NOMO-1 treated with dmso at 0.1 percent for 144 hours (cell line): Measurements from ENCODE around the gene ZNF407.
"Not testable (repeated sequence)": the region's sequence is repeated elsewhere in the genome, so short reads cannot be mapped to it uniquely, and the experiment has no call there.

Experiments
- DNase-seq: peaks from one replicate; lab custom pipeline; 2025; ENCODE audit not compliant: unreplicated experiment; lab: John Stamatoyannopoulos, UW

The ZNF407 gene

GRCh38 chr18:75066021-75066880 lies 468.6 kb downstream of the ZNF407 start:
- DNase-seq, result no peak

- peak; percentile 20 for DNase-seq
Observed at GRCh38 chr18:75066936-75067335, 469.3 kb downstream of the ZNF407 start.

GRCh38 chr18:75067996-75068645 lies 470.5 kb downstream of the ZNF407 start:
- DNase-seq, result no peak

- no peak for DNase-seq
Observed at GRCh38 chr18:75068682-75069435, 471.2 kb downstream of the ZNF407 start.

DNA sequence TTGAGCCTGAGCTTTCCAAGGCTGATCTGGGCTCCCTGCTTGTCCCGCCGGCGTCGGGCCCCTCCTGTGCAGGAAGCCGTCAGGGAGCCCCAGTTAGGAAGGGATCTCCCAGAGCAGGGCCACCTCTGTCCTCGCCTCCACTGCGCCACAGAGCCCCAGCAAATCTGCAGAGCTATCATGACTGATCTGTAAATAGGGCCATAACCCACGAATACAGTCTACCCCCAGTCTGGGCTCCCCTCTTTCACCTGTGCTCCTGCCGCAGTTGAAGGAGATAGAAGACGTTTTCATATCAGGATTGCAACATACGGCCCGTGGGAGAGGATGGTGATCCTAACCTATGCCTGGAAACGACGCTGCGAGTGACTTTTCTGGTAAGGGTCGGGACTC lies 472.6 kb downstream of the ZNF407 start:
- DNase-seq, result no peak

GRCh38 chr18:75070625-75071483 lies 473.2 kb downstream of the ZNF407 start:
- peak; percentile 74 for DNase-seq

- no peak for DNase-seq
Observed at GRCh38 chr18:75071484-75071785, 473.8 kb downstream of the ZNF407 start.

GRCh38 chr18:75071866-75072671 lies 474.4 kb downstream of the ZNF407 start:
- no peak for DNase-seq

- DNase-seq, result no peak
Observed at GRCh38 chr18:75072672-75073371, 475.2 kb downstream of the ZNF407 start.

- no peak for DNase-seq
Observed at GRCh38 chr18:75073654-75074053, 476.0 kb downstream of the ZNF407 start.

DNA sequence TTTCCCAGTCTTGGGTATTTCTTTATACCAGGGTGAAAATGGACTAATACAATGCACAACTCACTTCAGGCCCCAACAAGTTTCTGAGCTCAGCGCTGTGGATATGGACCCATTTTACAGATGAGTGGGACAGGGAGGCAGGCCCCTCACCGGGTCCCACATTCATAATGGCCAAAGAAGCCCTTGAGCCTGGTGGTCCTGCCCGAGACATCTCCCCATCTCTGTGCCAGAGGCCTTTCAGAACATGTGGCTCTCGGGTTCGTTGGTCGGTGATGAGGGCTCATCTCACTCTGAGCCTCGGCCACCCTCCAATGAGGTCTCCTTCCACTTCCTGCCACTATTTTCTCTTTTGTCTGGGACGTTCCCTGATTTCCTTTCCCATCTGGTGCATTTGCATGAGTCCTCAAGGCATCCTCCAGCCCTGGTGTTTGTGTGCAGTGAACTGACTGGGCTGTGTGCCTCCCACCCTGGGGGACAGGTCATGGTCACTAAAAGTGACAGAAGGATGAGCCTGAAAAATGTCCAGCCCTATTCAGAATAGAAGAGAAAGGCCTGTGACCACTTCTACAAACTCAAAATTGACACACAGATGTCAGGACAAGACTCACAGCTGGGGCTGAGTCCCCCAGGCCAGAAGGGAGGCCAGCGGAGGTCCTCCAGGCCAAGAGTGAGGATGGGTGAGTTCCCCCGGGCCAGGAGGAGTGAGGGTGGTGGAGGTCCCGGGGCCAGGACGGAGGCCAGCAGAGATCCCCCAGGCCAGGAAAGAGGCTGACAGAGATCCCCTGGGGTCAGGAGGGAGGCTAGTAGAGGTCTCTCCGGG lies 476.7 kb downstream of the ZNF407 start:
- no peak for DNase-seq

DNA sequence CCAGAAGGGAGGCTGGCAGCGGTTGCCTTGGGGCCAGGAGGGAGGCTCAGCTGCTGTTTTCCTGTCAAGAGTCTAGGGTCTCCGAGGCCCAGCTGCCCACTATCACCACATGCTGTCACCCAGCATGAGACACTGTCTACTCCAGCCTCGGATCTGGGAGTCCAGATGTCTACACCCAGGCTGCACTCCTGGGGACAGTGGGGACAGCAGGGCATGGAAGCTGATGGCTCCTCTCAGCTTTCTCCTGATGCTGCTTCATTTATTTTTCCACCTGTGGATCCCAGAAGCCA lies 477.3 kb downstream of the ZNF407 start:
- no peak for DNase-seq

GRCh38 chr18:75075429-75075841 lies 477.8 kb downstream of the ZNF407 start:
- no peak for DNase-seq

DNA sequence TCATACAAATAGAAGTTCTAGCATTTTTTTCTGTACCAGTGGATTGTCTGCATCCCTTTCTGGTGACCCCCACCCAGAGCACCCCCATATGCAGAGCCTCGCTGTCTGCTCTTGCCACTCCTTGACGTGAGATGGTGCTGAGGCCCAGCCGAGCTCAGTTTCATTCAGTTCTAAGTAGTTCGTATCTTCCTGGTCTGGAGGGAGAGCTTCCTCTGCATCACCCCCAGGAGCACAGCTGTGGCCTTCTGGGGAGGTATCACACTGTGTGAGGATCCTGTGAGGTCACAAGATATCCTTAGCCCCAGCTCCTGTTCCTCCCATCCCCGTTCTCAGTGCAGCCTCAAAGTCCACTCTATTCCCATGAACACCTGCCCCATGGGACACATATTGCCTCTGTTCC lies 478.6 kb downstream of the ZNF407 start:
- no peak for DNase-seq

- DNase-seq, result no peak
Observed at GRCh38 chr18:75081486-75081885, 483.8 kb downstream of the ZNF407 start.

DNA sequence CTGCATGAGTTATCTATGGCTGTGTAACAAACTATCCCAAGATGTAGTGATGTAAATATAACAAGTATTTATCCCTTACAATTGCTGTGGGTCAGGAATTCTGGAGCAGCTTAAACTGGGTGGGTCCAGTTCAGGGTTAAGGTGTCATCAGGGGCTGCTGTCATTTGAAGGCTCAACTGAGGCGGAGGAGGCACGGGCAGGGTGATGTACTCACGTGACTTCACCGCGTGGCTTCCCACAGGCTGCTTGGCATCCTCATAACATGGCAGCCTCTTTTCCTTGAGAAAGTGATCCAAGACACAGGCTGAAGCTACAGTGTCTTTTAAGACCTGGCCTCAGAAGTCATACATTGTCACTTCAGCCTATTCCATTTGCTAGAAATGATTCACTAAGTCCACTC lies 485.5 kb downstream of the ZNF407 start:
- DNase-seq, result no peak

DNA sequence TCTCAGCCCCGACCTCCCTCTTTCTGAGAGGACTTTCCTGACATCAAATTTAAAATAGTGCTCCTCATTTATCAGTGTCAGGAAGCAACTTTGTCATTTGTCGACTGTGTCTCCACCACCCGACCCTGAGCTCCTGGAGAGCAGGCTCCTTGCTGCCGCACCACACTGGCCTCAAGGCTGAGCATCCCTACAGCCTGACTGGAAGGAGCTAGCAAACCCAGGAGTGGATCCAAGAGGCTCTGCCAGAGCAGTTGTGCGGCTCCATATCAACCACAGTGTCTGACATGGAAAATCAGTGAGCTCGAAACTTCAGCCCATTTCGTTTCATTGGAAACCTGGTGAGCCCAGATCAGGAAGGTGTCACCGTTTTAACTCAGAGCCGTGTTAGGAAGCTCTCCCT lies 486.1 kb downstream of the ZNF407 start:
- no peak for DNase-seq

- DNase-seq, result not testable (repeated sequence)
Observed at GRCh38 chr18:75085676-75086075, 488.0 kb downstream of the ZNF407 start.

DNA sequence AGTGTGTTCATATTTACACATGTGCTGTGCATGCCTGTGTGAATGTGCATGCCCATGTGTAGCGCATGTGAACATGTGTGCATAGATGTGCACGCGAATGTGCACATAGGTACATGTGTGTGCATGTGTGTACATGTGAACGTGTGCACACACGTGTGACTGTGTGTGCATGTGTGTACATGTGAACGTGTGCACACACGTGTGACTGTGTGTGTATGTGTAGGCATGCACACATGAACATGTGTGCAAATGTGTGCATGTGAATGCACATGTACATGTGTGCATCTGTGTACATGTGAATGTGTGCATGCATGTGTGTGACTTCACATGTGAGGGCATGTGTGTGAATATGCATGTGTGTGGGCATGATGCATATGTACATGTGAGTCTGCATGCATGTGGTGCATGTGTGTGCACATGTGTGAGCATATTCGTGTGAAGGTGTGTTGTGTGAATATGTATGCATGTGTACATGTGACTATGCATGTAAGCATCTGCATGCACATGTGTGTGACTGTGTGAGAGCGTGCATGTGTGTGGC lies 488.9 kb downstream of the ZNF407 start:
- DNase-seq, result no peak
